A549 (cell line): ENCODE measurements around the gene CFAP46.

Experiments used
- CHD2 ChIP-seq: fragments of 150-350 bp; IDR thresholded peaks from 2 replicates; pipeline ENCODE4 v1.6.1; 2014; ENCODE audit warnings: low read length; ENCODE audit not compliant: partially characterized antibody
- KDM5A ChIP-seq: fragments of 200-600 bp; sonication (generic); IDR thresholded peaks from 2 replicates; pipeline ENCODE4 v1.6.1; 2016; ENCODE audit warnings: antibody characterized with exemption, mild to moderate bottlenecking
- MAFK ChIP-seq: fragments of 450-650 bp; IDR thresholded peaks from 2 replicates; pipeline ENCODE4 v1.6.1; 2014; ENCODE audit not compliant: partially characterized antibody
- RAD21 ChIP-seq, 2 experiments: fragments of >200 bp in 1 of 2; sonication (Bioruptor Twin) in 1 of 2; formaldehyde crosslinking in 1 of 2; IDR thresholded peaks in 1 of 2; conservative IDR thresholded peaks in 1 of 2; 2 replicates in 1 of 2; 3 replicates in 1 of 2; pipeline ENCODE4 v1.6.1; 2012 to 2018; ENCODE audit warnings: inconsistent platforms in 1 of 2
- TF ChIP-seq, protein P1 (sequence below): fragments of >200 bp; sonication (Bioruptor Twin); formaldehyde crosslinking; IDR thresholded peaks from 3 replicates; pipeline ENCODE4 v1.5.1; 2016

- TF ChIP-seq KDM5A (no peak), MAFK (no peak), CHD2 (no peak), RAD21 (conservative IDR thresholded peaks at IDR 0.05 in 1 of 2, IDR thresholded peaks at IDR 0.05 in 1 of 2) (no peak)
- TF ChIP-seq, protein P1, sequence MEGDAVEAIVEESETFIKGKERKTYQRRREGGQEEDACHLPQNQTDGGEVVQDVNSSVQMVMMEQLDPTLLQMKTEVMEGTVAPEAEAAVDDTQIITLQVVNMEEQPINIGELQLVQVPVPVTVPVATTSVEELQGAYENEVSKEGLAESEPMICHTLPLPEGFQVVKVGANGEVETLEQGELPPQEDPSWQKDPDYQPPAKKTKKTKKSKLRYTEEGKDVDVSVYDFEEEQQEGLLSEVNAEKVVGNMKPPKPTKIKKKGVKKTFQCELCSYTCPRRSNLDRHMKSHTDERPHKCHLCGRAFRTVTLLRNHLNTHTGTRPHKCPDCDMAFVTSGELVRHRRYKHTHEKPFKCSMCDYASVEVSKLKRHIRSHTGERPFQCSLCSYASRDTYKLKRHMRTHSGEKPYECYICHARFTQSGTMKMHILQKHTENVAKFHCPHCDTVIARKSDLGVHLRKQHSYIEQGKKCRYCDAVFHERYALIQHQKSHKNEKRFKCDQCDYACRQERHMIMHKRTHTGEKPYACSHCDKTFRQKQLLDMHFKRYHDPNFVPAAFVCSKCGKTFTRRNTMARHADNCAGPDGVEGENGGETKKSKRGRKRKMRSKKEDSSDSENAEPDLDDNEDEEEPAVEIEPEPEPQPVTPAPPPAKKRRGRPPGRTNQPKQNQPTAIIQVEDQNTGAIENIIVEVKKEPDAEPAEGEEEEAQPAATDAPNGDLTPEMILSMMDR = no peak
Observed at GRCh38 chr10:132866601-132867381, 75.6 kb downstream of the CFAP46 start.
